CD1c-positive myeloid dendritic cell (primary cell): Measurements from ENCODE around the gene ADRB1.

Source experiments
- DNase-seq: peaks from one replicate; pipeline ENCODE4 v3.0.0-alpha.2; 2016; ENCODE audit errors: extremely low spot score

Gene ADRB1

DNA sequence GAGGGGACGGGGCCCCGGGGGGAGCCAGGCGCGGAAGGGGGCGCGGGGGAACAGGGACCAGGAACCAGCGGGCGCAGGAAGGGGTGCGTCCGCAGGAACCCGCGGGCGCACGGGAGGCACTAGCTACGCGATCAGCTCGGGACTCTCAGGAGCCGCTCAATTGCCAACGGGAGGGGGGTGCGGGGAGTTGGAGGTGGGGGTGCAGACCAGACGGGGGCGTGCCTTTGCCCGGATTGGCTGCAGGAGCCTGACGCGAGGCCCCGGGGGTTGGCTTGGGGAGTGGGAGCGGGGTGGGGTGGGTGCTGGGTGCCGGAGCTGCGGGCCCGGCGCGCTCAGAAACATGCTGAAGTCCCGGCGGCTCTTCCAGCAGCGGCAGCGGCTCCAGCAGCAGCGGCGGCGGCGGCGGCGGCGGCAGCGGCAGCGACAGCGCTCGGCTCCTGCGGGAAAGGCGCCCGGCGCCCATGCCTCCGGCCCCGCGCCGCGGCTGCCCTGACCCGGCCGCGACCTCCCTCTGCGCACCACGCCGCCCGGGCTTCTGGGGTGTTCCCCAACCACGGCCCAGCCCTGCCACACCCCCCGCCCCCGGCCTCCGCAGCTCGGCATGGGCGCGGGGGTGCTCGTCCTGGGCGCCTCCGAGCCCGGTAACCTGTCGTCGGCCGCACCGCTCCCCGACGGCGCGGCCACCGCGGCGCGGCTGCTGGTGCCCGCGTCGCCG is at the start of gene ADRB1:
ADRB1 (plus strand) TSS at position 335 of the 715 bp plus-strand sequence; CDS start at position 602, 267 bp downstream.
- peak; percentile 29 for DNase-seq

DNA sequence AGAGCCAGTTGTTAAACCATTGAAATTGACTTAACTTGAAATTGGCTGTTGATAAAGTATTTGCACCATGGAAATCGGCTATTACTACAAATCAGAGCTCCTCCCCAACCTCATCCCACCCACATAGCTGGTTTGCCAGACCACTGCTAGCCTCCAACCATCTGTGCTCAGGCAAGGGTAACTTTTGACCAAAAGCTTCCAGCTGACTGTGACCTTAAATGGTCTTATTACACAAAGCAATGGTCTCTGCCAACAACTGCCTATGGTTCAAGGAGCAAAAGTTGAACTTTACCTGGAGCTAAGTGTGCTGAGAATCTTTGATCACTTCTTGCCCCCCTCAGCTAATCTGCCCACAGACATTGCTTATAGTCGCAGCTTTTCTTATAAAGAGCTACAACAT is 48.5 kb upstream of the ADRB1 start:
- no peak for DNase-seq

DNA sequence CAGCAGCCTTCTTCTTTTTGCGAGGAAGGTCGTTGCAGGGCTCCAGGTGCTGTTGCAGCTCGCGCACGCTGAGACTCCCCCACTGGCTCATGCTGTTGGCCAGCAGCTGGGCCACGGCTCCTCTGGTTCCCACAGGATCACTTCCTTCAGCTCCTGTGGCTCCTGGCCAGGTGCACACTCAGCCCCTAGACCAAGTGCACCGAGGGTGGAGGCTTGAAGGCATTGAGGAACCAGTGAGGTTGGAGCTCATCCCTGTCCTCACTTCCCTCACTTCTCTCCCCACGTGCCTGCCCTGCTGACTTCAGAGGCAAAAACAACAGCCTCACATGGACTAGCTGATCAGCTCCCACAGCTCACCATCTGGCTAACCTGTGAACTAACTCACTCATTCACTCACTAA is 46.2 kb upstream of the ADRB1 start:
- DNase-seq, result peak; percentile 30

DNA sequence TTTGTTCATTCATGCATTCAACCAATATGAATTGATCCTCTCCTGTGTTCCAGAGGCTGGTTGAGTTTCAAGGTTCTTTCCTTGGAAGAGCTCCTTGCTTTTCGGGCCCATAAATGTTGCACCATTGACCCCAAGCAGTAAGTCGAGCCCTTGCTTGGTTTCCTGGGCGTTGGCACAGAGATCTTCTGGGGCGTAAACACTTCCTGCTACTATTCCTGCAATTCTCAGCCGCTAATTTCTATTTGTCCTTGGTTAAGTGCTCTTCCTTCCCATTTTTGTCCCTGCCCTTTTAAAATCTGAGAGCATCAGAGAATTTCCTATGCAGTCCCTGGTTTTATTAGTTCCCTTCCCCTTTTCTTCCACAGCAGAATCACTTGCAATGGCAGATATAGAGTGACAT is 44.1 kb upstream of the ADRB1 start:
- peak; percentile 33 for DNase-seq

DNA sequence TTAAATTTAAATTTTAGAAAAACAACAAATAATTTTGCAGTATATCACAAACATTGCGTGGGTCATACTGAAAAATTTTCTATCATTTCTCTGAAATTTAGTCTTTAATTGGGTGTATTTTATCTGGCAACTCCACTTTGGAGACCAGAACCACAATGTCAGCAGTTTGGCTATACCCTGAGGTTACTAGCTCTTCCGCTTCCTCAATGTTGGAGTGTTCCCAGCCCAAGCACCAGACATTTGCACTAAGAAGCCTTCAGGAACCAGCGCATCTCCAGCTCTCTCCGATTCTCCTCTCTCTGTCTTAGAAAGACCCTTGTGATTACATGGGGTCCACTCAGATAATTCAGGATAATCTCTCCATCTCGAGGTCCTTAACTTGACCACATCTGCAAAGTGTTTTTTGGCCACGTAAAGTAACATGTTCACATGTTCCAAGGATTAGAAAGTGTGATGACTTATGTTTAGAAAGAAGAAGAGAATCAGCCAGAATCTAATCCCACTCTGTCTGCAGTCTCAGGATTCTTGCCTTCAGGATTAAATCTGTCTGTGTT is 43.1 kb upstream of the ADRB1 start:
- peak; percentile 17 for DNase-seq

DNA sequence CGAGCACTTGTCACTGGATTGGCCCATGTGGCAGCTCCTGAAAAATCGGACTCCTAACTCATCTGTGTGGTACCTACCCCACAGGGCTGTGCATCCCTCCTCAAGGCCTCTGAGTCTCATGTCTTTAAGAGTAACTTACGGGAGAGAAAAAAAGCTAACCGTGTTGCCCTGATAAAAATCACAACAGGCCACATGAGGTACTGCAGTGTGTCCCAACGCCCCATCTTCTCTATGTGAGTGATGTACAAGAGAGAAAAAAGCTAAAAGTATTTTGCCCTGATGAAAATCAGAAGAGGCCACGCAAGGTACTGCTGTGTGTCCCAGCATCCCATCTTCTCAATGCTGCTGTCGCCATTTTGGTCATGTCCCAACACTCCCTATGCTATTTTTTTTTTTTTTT is 41.2 kb upstream of the ADRB1 start:
- no peak for DNase-seq

DNA sequence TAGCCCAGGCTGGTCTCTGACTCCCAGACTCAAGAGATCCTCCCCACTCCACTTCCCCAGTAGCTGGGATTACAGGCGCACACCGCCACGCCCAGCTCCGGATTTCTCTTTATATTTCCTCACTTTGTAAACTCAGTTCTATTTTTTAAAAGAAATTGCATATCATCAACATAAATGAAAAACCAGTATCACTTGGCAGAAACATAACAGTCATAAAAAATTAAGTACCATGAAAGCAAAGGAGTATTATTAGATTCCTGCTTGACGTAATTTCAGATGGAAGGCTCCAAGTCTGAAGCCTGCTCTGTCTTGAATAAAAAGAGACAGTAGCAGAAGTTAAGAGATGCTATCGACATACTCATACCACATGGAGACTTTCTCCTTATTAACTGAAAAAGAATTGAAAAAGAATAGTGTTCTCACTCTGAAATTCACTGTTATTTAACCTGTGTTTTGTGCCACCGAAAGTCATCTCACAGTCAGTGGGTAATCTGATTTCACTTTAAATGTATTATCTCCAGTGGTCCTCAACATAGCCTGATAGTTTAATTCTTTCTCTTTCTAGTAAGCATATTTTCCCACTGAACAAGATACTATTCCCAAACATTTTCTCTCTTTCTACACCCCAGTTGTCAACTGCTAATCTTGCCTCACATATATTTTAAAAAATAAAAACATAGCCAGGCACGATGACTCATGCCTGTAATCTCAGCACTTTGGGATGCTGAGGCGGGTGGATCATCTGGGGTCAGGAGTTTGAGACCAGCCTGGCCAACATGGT is 40.3 kb upstream of the ADRB1 start:
- no peak for DNase-seq

DNA sequence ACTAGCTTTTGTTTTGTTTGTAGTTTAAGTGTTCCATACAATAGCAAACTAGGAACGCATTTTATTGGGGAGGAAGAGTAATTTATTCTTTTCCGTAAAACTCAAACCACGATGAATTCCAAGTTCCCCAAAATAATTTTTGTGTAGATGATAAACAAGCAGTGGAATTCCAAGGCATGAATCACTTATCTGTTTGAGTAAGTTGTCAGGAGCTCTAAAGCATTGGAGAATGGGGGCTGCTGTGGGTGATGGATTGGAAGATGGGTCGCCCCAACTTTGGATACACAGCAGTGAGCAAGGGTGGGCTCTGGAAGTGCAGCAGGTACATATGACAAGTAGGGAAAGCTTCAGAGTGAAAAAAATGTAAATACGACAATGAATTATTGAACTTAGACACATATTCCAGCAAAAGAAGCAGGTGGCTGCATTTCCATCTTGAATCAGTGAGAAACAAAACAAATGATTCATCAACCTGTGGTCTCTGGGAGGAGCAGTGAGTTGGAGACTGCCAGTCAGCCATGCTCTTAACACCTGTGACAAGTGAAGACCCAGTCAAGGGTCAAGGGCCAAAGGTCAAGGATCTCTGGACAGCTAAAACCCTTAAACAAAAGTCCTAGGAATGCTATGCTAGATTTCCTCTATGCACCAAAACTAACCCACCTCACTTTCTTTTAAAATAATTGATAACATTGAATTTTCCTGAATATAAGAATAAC is 34.2 kb upstream of the ADRB1 start:
- DNase-seq, result no peak

DNA sequence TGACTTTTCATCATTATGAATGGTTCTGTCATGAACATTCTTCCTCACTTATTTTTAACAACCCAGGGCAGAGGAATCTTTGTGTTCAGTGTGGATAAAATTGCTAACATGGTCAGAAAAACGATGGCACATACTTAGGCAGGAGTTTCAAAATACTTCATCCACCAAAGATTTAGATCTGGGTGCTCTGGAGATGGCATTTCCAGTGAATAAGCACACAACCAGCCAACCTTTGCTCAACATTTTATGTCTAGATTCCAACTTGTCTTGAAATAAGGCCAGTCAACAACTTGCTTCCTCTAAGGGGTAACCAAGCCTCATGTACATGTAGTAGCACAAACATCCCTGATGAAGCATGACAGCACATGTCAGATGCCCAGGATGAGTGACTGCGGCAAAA is 33.4 kb upstream of the ADRB1 start:
- no peak for DNase-seq

DNA sequence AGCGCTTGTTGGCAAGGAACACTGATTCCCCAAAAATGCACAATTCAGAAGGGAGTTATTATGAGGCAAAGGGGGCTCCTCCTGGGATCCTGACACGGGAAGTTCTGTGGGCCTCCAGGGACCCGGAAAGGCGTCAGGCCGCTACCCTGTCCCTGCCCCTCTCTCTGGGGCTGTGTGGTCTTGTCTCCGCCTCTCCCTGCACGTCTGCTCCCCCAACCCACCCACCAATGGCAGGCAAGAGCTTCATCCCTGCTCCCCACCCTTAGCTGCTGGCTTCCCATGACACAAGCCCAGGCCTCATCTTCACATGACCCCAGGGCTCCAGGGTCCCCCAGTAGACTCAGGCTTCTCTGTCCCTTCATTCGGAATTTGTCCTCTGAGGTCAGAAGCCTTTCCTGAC is 31.0 kb upstream of the ADRB1 start:
- DNase-seq, result no peak

DNA sequence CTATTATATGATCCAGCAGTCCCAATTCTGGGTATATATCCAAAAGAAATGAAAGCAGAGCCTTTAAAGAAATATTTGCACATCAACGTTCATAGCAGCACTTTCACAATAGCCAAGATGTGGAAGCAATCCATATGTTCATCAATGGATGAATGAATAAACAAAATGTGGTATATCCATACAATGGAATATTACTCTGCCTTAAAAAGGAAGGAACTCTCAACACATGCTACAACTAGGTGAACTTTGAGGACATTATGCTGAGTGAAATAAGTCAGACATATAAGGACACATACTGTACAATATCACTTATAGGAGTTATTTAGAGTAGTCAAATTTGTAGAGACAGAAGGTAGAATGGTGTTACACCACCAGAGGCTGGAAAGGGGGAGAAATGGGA is 28.0 kb upstream of the ADRB1 start:
- no peak for DNase-seq

DNA sequence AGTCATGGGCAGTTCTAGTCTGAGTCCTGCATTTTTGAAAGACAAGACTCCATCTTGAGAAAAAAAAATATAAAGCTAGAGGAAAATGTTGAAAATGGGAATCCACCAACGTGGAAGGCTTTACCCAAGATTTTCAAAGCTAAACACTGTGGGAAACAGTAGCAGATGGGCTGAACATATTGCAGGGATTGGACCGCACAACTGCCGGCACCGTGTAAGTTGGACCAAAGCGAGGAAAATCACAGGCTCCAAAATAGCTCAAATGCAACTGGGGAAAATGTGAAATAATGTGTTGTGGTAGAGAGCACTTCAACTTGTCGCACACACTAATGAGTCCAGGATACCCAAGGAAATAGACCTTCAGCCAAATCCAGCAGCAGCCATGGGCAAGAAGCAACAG is 26.4 kb upstream of the ADRB1 start:
- no peak for DNase-seq

DNA sequence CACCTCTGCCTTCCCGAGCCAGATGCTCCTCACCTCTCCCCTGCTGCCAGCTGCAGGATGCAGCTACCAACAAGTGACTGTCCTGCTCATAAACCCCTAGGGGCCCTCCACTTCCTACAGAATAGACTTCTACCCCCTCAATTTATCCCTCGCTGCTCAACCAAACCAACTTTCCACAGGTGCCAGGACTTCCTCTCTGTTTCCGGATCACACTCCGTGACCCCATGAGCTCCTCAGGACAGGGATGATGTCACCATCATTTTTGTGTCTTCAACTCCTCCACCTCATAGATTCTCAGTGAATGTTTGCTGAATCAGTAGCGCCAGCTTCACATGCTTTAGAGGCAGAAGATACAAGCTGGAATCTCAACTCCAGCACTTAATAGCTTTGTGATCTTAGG is 25.8 kb upstream of the ADRB1 start:
- no peak for DNase-seq

DNA sequence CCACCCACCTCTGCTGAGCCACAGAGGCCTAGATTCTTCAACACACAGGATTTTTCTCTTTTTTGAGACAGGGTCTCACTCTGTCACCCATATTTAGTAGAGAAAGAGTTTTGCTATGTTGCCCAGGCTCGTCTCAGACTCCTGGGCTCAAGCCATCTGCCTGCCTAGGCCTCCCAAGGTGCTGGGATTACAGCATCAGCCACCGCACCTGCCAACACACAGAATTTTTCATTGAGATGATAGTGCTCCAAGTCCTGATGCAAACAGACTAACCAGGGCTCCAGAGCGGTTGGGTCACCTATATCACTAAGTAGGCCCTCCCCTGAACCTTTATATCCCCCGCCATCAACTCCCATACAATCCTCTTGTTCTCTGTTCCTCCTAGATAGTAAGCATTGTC is 24.4 kb upstream of the ADRB1 start:
- DNase-seq, result no peak

DNA sequence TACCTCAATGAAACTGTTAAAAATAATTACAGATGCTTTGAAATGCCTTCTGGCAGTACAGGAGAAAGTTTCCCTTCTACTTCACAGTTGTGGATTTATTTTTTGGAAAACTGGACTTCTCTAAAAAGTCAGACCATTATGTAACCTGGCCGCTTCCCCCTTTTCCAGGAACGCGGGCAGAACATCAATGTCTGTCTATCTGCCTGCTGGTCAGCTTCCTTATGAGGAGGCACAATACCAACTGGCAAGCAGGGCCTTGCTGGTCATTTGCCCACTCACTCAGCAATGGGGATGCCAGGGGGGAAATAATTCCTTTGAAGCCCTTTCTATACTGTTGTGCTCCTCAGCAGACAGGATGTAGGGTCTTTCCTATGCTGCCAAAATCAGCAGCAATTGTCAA is 22.5 kb upstream of the ADRB1 start:
- peak; percentile 71 for DNase-seq

DNA sequence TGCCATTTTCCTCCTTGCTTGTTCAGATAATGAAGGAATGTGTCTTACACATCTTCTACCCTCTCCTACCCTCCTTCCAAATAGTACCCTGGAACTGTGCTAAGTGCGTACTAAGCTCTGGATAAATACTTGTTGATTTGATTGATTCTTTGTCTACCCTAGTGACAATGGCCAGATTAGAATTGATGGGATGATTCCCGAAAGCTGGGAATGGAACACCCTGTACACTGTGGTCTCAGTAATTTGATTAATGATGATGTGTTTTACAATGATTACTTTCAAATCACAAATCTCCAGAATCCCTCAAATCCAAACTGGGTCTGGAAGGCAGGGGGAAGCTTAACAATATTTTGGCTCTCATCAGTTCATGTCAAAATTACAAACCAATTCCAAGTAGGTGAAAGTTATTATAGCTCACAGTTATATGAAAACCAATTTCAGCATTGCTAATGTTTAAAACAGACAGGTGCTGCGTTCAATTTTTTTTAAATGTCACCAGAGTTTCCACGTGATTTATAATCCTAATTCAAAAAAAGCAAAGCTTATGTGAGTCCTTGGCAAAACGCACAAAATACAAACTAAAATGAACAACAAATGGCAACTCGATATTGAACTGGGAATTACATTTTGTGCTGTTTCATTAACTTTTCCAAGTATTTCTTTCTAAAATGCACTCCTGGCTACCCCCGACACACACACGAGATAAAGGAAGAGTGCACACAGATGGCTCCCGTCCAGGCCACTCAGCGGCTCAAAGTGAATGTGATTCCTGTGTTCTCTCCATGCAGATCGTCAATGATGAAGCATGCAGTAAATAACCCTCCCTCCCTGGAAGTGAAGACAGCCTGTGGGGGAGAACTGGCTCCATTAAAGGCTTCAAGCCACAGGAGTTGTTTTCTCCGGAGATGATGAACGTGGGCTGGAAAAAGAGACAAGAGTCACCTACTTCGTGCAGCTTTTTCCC is 21.7 kb upstream of the ADRB1 start:
- no peak for DNase-seq

DNA sequence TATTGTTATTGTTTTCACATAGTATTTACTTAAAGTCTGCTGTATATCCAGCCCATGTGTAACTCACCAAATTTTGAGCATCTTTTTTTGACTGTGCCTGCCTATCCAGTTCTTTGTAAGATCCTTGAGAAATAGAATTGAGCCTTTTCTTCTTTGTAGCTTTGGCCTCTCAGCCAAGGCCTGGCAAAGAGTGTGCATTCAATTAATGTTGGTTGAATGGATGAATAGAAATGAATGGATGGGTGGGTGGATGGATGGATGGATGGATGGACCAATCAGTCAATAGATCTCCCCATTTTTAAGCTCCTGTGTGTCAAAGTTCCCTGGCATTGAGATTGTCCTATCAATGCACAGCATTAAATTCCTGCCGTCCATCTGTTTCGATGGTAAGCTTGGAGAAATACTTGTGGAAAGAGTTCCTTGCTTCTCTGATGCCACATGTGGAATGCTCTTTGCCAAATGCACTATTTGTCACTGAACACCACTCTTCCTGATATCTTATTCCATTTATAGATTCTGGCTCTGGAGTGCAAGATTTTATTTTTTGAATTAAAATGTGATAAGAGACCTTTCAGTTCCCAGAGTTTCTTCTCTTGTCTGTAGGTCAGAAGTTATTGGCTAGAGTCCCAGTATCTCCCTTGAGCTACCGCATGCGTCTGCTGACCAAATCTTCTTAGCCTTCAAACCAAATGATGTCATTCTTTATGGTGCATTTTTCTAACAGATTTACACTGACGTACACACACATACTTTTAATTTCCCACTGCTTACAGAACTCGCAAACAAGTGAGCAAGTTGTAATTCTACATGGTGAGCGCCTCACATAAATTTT is 20.7 kb upstream of the ADRB1 start:
- no peak for DNase-seq

DNA sequence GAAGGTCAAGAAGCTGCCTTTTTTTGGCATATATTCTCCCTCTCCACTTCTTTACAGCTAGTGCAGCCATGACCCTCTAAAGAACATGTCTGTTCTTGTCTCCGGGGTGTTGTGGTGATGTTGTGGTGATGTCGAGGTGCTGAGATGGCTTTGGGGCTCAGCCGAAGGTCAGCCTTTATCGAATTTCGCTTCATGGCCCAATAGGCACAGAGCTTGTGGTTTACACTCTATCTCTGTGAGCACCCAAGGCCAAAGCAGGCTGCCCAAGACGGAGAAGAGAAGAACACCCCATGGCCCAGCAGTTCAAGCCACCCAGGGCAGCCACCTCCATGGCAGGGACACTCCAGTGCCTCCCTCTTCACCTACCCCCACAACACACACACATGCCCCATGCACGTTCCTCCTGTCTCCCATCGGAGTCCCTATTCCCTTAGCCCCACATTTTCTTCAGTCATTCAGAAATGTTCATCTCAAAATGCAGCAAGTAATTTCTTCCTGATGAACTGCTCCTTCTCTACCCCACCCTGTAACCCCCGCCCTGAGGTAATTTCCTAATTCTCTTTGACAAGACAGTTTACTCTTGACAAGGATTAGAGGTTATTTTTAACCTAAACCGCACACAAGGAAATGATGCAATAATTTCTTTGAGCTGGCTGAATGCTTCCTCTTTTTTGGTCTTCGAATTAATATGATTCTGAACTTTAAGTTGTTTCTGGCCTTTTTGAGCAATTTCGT is 18.6 kb upstream of the ADRB1 start:
- peak; percentile 94 for DNase-seq

DNA sequence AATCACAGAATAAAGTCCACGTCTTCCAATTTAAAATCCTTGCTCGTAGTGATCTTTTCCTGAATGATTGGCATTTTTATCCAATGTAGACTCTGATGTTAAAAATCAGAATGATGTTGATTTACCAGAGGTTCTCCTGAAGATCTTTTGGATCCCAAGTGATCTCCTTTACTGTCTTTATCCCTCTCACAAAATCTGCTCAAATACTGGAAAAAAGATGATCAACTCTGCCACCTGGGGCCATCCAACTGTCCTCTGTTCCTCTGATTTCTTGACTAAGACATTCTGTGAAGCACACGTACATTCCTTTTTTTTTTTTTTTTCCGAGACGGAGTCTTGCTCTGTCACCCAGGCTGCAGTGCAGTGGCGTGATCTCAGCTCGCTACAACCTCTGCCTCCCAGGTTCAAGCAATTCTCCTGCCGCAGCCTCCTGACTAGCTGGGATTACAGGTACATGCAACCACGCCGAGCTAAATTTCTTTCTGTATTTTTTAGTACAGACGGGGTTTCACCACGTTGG is 18.0 kb upstream of the ADRB1 start:
- DNase-seq, result no peak
